HG03442 (cell line): ENCODE measurements around the gene NRXN3.

Experiments used
- ATAC-seq: cut with Tn5 transposase; IDR thresholded peaks from one replicate; pipeline ENCODE4 v1.9.1; 2021; ENCODE audit warnings: mild to moderate bottlenecking, moderate library complexity; ENCODE audit not compliant: unreplicated experiment

The NRXN3 gene

GRCh38 chr14:79373451-79373850 lies 1203.3 kb downstream of the NRXN3 start:
- ATAC-seq = no peak

- ATAC-seq = no peak
Measured at GRCh38 chr14:79375356-79375755, 1205.2 kb downstream of the NRXN3 start.

GRCh38 chr14:79376557-79376956 lies 1206.4 kb downstream of the NRXN3 start:
- ATAC-seq = no peak

GRCh38 chr14:79378020-79378419 lies 1207.8 kb downstream of the NRXN3 start:
- no peak for ATAC-seq

- ATAC-seq = no peak
Measured at GRCh38 chr14:79379266-79379665, 1209.1 kb downstream of the NRXN3 start.

- no peak for ATAC-seq
Measured at GRCh38 chr14:79383031-79383430, 1212.9 kb downstream of the NRXN3 start.

GRCh38 chr14:79383475-79383874 lies 1213.3 kb downstream of the NRXN3 start:
- no peak for ATAC-seq

GRCh38 chr14:79395061-79395460 lies 1224.9 kb downstream of the NRXN3 start:
- no peak for ATAC-seq

- no peak for ATAC-seq
Measured at GRCh38 chr14:79404874-79405511, 1234.8 kb downstream of the NRXN3 start.

GRCh38 chr14:79405512-79405910 lies 1235.3 kb downstream of the NRXN3 start:
- ATAC-seq = no peak

- no peak for ATAC-seq
Measured at GRCh38 chr14:79407572-79407971, 1237.4 kb downstream of the NRXN3 start.

GRCh38 chr14:79408696-79409095 lies 1238.5 kb downstream of the NRXN3 start:
- no peak for ATAC-seq

- no peak for ATAC-seq
Measured at GRCh38 chr14:79411403-79412174, 1241.4 kb downstream of the NRXN3 start.

- ATAC-seq = no peak
Measured at GRCh38 chr14:79412822-79413221, 1242.6 kb downstream of the NRXN3 start.

- ATAC-seq = no peak
Measured at GRCh38 chr14:79413734-79414428, 1243.7 kb downstream of the NRXN3 start.

- ATAC-seq = no peak
Measured at GRCh38 chr14:79415726-79416125, 1245.6 kb downstream of the NRXN3 start.

GRCh38 chr14:79417961-79418360 lies 1247.8 kb downstream of the NRXN3 start:
- no peak for ATAC-seq

- ATAC-seq = no peak
Measured at GRCh38 chr14:79418649-79419415, 1248.7 kb downstream of the NRXN3 start.

GRCh38 chr14:79419571-79420327 lies 1249.6 kb downstream of the NRXN3 start:
- no peak for ATAC-seq

GRCh38 chr14:79420725-79421124 lies 1250.6 kb downstream of the NRXN3 start:
- no peak for ATAC-seq
